Measurements from ENCODE around the gene RHOXF2.
A peak's percentile ranks its signal among the peaks of the same experiment; 100 is the strongest.
"Not testable (repeated sequence)": the region's sequence is repeated elsewhere in the genome, so short reads cannot be mapped to it uniquely, and the experiment has no call there.

Gene RHOXF2

DNA sequence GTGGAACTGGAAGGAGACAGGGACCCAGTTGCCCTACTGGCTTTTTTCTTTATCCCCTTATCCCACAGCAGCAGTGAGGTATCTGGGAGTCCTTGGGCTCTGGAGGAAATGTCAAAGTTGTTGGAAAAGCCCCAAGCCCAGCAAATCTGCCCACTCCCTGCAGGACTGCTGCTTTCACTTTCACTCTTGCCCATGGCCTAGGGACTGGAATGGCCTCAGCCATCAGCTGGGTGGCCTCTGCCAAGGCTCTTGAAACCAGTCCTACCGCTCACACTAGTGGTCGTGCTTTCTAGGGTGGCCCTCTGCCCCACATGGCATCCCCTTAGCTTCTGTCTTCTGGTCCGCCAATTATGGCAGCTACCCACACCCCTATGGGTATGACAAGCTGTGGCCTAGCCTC is 33.0 kb upstream of the RHOXF2 start:
- H3K36me3 ChIP-seq (ENCODE audit: low read depth) = no peaks in the 10 kb centered on the region
- TF ChIP-seq, protein P1, sequence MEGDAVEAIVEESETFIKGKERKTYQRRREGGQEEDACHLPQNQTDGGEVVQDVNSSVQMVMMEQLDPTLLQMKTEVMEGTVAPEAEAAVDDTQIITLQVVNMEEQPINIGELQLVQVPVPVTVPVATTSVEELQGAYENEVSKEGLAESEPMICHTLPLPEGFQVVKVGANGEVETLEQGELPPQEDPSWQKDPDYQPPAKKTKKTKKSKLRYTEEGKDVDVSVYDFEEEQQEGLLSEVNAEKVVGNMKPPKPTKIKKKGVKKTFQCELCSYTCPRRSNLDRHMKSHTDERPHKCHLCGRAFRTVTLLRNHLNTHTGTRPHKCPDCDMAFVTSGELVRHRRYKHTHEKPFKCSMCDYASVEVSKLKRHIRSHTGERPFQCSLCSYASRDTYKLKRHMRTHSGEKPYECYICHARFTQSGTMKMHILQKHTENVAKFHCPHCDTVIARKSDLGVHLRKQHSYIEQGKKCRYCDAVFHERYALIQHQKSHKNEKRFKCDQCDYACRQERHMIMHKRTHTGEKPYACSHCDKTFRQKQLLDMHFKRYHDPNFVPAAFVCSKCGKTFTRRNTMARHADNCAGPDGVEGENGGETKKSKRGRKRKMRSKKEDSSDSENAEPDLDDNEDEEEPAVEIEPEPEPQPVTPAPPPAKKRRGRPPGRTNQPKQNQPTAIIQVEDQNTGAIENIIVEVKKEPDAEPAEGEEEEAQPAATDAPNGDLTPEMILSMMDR (IDR thresholded peaks at IDR 0.05; ENCODE audit: poor library complexity, severe bottlenecking) = no peak
- ATAC-seq (ENCODE audit: low read depth) (no peak), DNase-seq (ENCODE audit: low spot score) (no peak)
- H3K4me3 ChIP-seq (ENCODE audit: severe bottlenecking) = no peak overlapping the region
- no peaks in the 10 kb centered on the region for H3K9me3 ChIP-seq (ENCODE audit: severe bottlenecking)
- H3K27ac ChIP-seq (ENCODE audit: poor library complexity, severe bottlenecking) = no peak overlapping the region
- no peaks in the 10 kb centered on the region for H3K4me1 ChIP-seq (ENCODE audit: insufficient read depth, poor library complexity, severe bottlenecking)
- no peaks in the 10 kb centered on the region for H3K27me3 ChIP-seq (ENCODE audit: insufficient read depth, poor library complexity, severe bottlenecking)

DNA sequence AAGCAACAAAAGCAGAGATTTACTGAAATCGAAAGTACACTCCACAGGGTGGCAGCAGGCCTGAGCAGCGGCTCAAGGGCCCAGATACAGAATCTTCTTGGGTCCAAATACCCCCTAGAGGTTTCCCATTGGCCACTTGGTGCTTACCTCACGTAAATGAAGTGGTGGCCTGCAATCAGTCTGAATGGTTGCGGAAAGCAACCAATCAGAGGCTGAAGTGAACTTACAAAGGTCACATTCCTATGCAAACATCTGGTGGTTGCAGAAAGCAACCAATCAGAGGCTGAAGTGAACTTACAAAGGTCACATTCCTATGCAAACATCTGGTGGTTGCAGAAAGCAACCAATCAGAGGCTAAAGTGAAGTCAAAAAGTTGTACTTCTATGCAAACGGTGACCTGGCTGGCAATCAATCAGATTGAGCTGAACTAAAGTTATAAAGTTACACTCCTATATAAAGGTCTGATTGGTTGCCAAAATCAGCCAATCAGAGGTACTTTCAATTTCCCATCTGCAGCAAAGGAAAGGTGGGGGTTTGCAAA is 30.0 kb upstream of the RHOXF2 start:
- H3K4me3 ChIP-seq (ENCODE audit: severe bottlenecking); H3K27me3 ChIP-seq (ENCODE audit: insufficient read depth, poor library complexity, severe bottlenecking); ATAC-seq (ENCODE audit: low read depth); H3K9me3 ChIP-seq (ENCODE audit: severe bottlenecking); DNase-seq (ENCODE audit: low spot score); H3K36me3 ChIP-seq (ENCODE audit: low read depth); H3K27ac ChIP-seq (ENCODE audit: poor library complexity, severe bottlenecking); H3K4me1 ChIP-seq (ENCODE audit: insufficient read depth, poor library complexity, severe bottlenecking): not testable (repeated sequence)

DNA sequence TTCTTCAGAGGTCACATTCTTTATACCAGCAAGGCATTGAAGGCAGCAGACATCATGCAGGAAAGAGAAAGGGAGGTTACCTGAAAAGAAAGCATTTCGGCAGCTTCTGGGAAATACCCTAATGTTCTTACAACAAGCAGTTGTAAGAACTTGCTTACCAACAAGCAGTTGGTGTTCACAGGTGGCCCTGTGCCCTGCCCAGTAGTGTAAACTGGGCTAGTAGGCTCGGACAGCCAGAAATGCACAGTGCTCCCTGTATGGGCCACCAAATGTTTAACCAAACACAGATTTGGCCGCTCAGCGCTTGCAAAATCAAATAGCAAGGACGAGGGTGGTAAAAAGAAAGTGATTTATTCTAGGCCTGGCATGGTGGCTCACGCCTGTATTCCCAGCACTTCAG is 22.3 kb upstream of the RHOXF2 start:
- H3K27ac ChIP-seq (ENCODE audit: poor library complexity, severe bottlenecking) = no peak overlapping the region
- H3K4me1 ChIP-seq (ENCODE audit: insufficient read depth, poor library complexity, severe bottlenecking) = no peaks in the 10 kb centered on the region
- H3K9me3 ChIP-seq (ENCODE audit: severe bottlenecking) = no peaks in the 10 kb centered on the region
- TF ChIP-seq, protein P1 (IDR thresholded peaks at IDR 0.05; ENCODE audit: poor library complexity, severe bottlenecking) = no peak
- no peaks in the 10 kb centered on the region for H3K27me3 ChIP-seq (ENCODE audit: insufficient read depth, poor library complexity, severe bottlenecking)
- no peaks in the 10 kb centered on the region for H3K36me3 ChIP-seq (ENCODE audit: low read depth)
- no peak for DNase-seq (ENCODE audit: low spot score)
- no peak overlapping the region for H3K4me3 ChIP-seq (ENCODE audit: severe bottlenecking)
- ATAC-seq (ENCODE audit: low read depth) = no peak

DNA sequence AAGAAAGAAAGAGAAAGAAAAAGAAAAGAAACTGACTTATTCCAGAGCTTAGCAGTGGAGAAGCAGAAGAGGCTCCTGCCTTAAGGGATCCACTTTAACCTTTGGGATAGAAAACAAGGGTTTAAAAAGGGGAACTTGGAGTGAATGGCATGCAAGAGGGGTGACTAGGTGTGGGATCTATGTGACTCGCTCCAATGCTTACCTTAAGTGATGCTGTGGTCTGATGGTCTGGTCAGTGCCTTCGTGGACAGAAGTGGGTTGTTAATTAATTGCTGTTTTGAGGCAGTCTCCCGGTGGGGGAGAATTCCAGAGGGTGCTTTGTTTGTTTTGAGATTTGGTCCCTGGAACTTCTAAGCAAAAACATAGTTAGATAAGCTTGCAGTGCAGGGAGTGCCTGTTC is 21.6 kb upstream of the RHOXF2 start:
- Histone ChIP-seq H3K27me3 (ENCODE audit: insufficient read depth, poor library complexity, severe bottlenecking) (no peaks in the 10 kb centered on the region), H3K9me3 (ENCODE audit: severe bottlenecking) (no peaks in the 10 kb centered on the region), H3K4me3 (ENCODE audit: severe bottlenecking) (no peak overlapping the region), H3K4me1 (ENCODE audit: insufficient read depth, poor library complexity, severe bottlenecking) (no peaks in the 10 kb centered on the region), H3K27ac (ENCODE audit: poor library complexity, severe bottlenecking) (no peak overlapping the region), H3K36me3 (ENCODE audit: low read depth) (no peaks in the 10 kb centered on the region)
- ATAC-seq (ENCODE audit: low read depth) (no peak), DNase-seq (ENCODE audit: low spot score) (no peak)
- TF ChIP-seq, protein P1 (IDR thresholded peaks at IDR 0.05; ENCODE audit: poor library complexity, severe bottlenecking) = no peak

DNA sequence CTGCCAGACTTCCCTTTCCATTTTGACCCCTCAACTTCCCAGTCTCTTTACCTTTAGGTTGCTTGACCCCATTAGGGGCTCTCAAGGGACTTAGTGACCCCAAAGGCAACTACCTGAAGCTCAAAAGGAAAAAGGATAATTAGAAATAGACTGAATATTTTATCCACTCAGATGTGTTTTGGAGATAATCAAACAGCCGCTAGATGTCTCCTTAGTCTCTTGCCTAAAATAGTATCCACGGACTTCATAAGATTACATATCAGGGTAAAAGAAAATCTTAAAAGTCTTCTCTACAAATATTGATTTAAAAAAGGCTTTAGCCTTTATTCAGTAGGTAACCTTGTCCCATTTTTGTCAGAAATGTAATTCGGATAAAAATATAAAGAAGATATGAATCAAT is 21.0 kb upstream of the RHOXF2 start:
- Histone ChIP-seq H3K36me3 (ENCODE audit: low read depth) (no peaks in the 10 kb centered on the region), H3K4me1 (ENCODE audit: insufficient read depth, poor library complexity, severe bottlenecking) (no peaks in the 10 kb centered on the region), H3K27ac (ENCODE audit: poor library complexity, severe bottlenecking) (no peak overlapping the region), H3K4me3 (ENCODE audit: severe bottlenecking) (peak overlapping the region; percentile 11), H3K27me3 (ENCODE audit: insufficient read depth, poor library complexity, severe bottlenecking) (no peaks in the 10 kb centered on the region), H3K9me3 (ENCODE audit: severe bottlenecking) (no peaks in the 10 kb centered on the region)
- ATAC-seq (ENCODE audit: low read depth) (no peak), DNase-seq (ENCODE audit: low spot score) (no peak)
- TF ChIP-seq, protein P1 (IDR thresholded peaks at IDR 0.05; ENCODE audit: poor library complexity, severe bottlenecking) = peak; percentile 39
